ENCODE data around the gene STARD10.

STARD10 gene

DNA sequence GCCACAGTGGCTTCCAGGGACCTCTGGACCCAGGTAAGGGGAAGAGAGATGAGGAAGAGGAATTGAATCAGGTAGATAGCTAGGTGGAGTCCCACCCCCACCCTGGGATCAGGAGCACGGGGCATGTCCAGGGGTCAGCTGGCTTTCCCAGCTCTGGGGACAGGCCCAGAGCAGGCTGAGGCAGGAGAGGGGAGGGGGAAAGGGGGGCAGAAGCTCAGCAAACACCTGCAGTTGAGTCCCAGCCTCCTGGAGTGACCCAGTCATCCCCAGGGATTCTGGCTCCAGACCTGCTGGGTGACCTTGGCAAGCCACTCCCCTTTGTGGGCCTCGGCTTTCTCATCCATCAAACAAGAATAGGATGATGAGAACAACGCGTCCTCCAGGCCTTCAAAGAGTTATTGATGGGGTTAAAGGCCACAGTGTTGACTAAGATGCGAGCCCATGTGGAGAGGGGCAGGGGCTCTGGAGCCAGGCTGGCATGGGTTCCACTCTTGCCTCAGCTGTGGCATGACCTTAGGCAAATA is 16.0 kb downstream of the STARD10 start:
- no peak overlapping the region for H3K4me3 ChIP-seq (ENCODE audit: low read depth, low read length)
- H3K36me3 ChIP-seq (ENCODE audit: control insufficient read depth, insufficient read depth, low read length): no peaks in the 10 kb centered on the region
- H3K9ac ChIP-seq (ENCODE audit: low read length): no peak overlapping the region
- peaks cover 7% of the 10 kb centered on the region for H3K27me3 ChIP-seq (ENCODE audit: control insufficient read depth, insufficient read depth, low read length)
- no peak overlapping the region for H3K27ac ChIP-seq (ENCODE audit: low read depth, low read length)
- H3K9me3 ChIP-seq (ENCODE audit: control insufficient read depth, insufficient read depth, low read depth, low read length): no peaks in the 10 kb centered on the region
- peaks cover 25% of the 10 kb centered on the region for H3K4me1 ChIP-seq (ENCODE audit: control insufficient read depth, insufficient read depth, low read length)

- H3K36me3 ChIP-seq (ENCODE audit: control insufficient read depth, insufficient read depth, low read length): no peaks in the 10 kb centered on the region
- peaks cover 7% of the 10 kb centered on the region for H3K27me3 ChIP-seq (ENCODE audit: control insufficient read depth, insufficient read depth, low read length)
- no peak overlapping the region for H3K9ac ChIP-seq (ENCODE audit: low read length)
Measured at GRCh38 chr11:72776844-72777754, 16.7 kb downstream of the STARD10 start.

GRCh38 chr11:72776117-72776843 is 17.6 kb downstream of the STARD10 start:
- H3K4me1 ChIP-seq (ENCODE audit: control insufficient read depth, insufficient read depth, low read length): peaks cover 20% of the 10 kb centered on the region; the same call in 1 of the 2 replicates
- H3K27me3 ChIP-seq (ENCODE audit: control insufficient read depth, insufficient read depth, low read length): peaks cover 7% of the 10 kb centered on the region
- H3K9ac ChIP-seq (ENCODE audit: low read length): no peak overlapping the region
- H3K9me3 ChIP-seq (ENCODE audit: control insufficient read depth, insufficient read depth, low read depth, low read length): no peaks in the 10 kb centered on the region
- no peaks in the 10 kb centered on the region for H3K36me3 ChIP-seq (ENCODE audit: control insufficient read depth, insufficient read depth, low read length)
- H3K27ac ChIP-seq (ENCODE audit: low read depth, low read length): no peak overlapping the region
- H3K4me3 ChIP-seq (ENCODE audit: low read depth, low read length): no peak overlapping the region

More at GRCh38 chr11:72776844-72777754, 16.7 kb downstream of the STARD10 start:
- Histone ChIP-seq H3K27ac (ENCODE audit: low read depth, low read length) (no peak overlapping the region), H3K4me3 (ENCODE audit: low read depth, low read length) (no peak overlapping the region), H3K9me3 (ENCODE audit: control insufficient read depth, insufficient read depth, low read depth, low read length) (no peaks in the 10 kb centered on the region), H3K4me1 (ENCODE audit: control insufficient read depth, insufficient read depth, low read length) (peaks cover 18% of the 10 kb centered on the region)

- Histone ChIP-seq H3K4me3 (ENCODE audit: low read depth, low read length) (no peak overlapping the region), H3K27me3 (ENCODE audit: control insufficient read depth, insufficient read depth, low read length) (peaks cover under 1% of the 10 kb centered on the region; the same call in 1 of the 2 replicates), H3K4me1 (ENCODE audit: control insufficient read depth, insufficient read depth, low read length) (peaks cover 16% of the 10 kb centered on the region; the same call in 1 of the 2 replicates), H3K9me3 (ENCODE audit: control insufficient read depth, insufficient read depth, low read depth, low read length) (no peaks in the 10 kb centered on the region), H3K36me3 (ENCODE audit: control insufficient read depth, insufficient read depth, low read length) (no peaks in the 10 kb centered on the region), H3K9ac (ENCODE audit: low read length) (no peak overlapping the region), H3K27ac (ENCODE audit: low read depth, low read length) (no peak overlapping the region)
Measured at GRCh38 chr11:72775288-72776110, 18.3 kb downstream of the STARD10 start.

DNA sequence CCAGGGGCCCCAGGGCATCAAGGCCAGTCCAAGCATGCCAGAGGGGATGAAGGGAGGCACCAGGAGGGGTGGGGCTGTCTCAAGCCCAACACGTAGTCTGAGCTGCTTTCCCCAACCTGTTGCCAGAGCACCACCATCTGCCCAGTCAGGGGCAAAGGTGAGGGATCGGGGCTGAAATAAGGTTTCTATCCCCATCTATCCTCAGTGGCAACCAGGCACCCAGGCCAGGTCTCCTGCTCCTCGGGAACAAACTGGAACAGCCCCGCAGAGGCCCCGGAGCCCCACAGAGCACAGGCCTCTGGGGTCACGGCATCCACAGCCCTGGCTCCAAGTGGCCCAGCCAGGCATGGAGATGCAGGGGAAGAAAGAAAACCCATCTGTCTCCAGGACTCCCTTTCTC is 19.3 kb downstream of the STARD10 start:
- Histone ChIP-seq H3K4me3 (ENCODE audit: low read depth, low read length) (no peak overlapping the region), H3K9me3 (ENCODE audit: control insufficient read depth, insufficient read depth, low read depth, low read length) (no peaks in the 10 kb centered on the region), H3K27me3 (ENCODE audit: control insufficient read depth, insufficient read depth, low read length) (no peaks in the 10 kb centered on the region), H3K36me3 (ENCODE audit: control insufficient read depth, insufficient read depth, low read length) (no peaks in the 10 kb centered on the region), H3K4me1 (ENCODE audit: control insufficient read depth, insufficient read depth, low read length) (peaks cover 9% of the 10 kb centered on the region; the same call in 1 of the 2 replicates), H3K9ac (ENCODE audit: low read length) (no peak overlapping the region), H3K27ac (ENCODE audit: low read depth, low read length) (no peak overlapping the region)

GRCh38 chr11:72773696-72774095 is 20.2 kb downstream of the STARD10 start:
- no peaks in the 10 kb centered on the region for H3K27me3 ChIP-seq (ENCODE audit: control insufficient read depth, insufficient read depth, low read length)
- H3K36me3 ChIP-seq (ENCODE audit: control insufficient read depth, insufficient read depth, low read length): no peaks in the 10 kb centered on the region
- H3K4me3 ChIP-seq (ENCODE audit: low read depth, low read length): no peak overlapping the region
- H3K9ac ChIP-seq (ENCODE audit: low read length): no peak overlapping the region
- no peaks in the 10 kb centered on the region for H3K9me3 ChIP-seq (ENCODE audit: control insufficient read depth, insufficient read depth, low read depth, low read length)
- H3K4me1 ChIP-seq (ENCODE audit: control insufficient read depth, insufficient read depth, low read length): peaks cover 11% of the 10 kb centered on the region
- no peak overlapping the region for H3K27ac ChIP-seq (ENCODE audit: low read depth, low read length)

DNA sequence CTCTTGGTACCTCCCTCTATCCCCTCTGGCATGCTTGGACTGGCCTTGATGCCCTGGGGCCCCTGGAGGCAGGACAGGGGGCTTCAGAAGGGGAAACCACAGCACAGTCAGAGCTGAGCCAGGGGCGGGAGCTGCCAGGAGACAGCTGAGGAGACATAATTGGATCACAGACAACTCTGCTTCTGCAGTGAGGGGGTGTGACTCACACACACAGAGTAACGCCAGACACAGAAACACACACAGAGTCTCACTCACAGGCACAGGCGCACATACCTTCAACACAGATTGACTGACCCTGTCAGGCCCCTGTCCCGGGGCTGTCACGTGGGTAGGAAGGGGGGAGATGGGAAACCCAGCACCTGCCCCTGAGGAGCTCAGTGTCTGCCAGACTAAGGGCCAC is 20.6 kb downstream of the STARD10 start:
- H3K36me3 ChIP-seq (ENCODE audit: control insufficient read depth, insufficient read depth, low read length): no peaks in the 10 kb centered on the region

GRCh38 chr11:72772059-72772458 is 21.8 kb downstream of the STARD10 start:
- no peaks in the 10 kb centered on the region for H3K27me3 ChIP-seq (ENCODE audit: control insufficient read depth, insufficient read depth, low read length)
- H3K27ac ChIP-seq (ENCODE audit: low read depth, low read length): no peak overlapping the region
- peaks cover 17% of the 10 kb centered on the region for H3K4me1 ChIP-seq (ENCODE audit: control insufficient read depth, insufficient read depth, low read length)
- no peak overlapping the region for H3K9ac ChIP-seq (ENCODE audit: low read length)
- no peak overlapping the region for H3K4me3 ChIP-seq (ENCODE audit: low read depth, low read length)
- H3K9me3 ChIP-seq (ENCODE audit: control insufficient read depth, insufficient read depth, low read depth, low read length): no peaks in the 10 kb centered on the region
- H3K36me3 ChIP-seq (ENCODE audit: control insufficient read depth, insufficient read depth, low read length): no peaks in the 10 kb centered on the region

More for the DNA sequence above, 20.6 kb downstream of the STARD10 start:
- Histone ChIP-seq H3K9ac (ENCODE audit: low read length) (no peak overlapping the region), H3K27me3 (ENCODE audit: control insufficient read depth, insufficient read depth, low read length) (no peaks in the 10 kb centered on the region), H3K4me1 (ENCODE audit: control insufficient read depth, insufficient read depth, low read length) (peaks cover 16% of the 10 kb centered on the region), H3K9me3 (ENCODE audit: control insufficient read depth, insufficient read depth, low read depth, low read length) (no peaks in the 10 kb centered on the region), H3K4me3 (ENCODE audit: low read depth, low read length) (no peak overlapping the region), H3K27ac (ENCODE audit: low read depth, low read length) (no peak overlapping the region)

GRCh38 chr11:72771507-72771906 is 22.3 kb downstream of the STARD10 start:
- Histone ChIP-seq H3K27ac (ENCODE audit: low read depth, low read length) (no peak overlapping the region), H3K9ac (ENCODE audit: low read length) (no peak overlapping the region), H3K36me3 (ENCODE audit: control insufficient read depth, insufficient read depth, low read length) (no peaks in the 10 kb centered on the region), H3K4me1 (ENCODE audit: control insufficient read depth, insufficient read depth, low read length) (peaks cover 14% of the 10 kb centered on the region), H3K9me3 (ENCODE audit: control insufficient read depth, insufficient read depth, low read depth, low read length) (no peaks in the 10 kb centered on the region), H3K4me3 (ENCODE audit: low read depth, low read length) (no peak overlapping the region), H3K27me3 (ENCODE audit: control insufficient read depth, insufficient read depth, low read length) (no peaks in the 10 kb centered on the region)

DNA sequence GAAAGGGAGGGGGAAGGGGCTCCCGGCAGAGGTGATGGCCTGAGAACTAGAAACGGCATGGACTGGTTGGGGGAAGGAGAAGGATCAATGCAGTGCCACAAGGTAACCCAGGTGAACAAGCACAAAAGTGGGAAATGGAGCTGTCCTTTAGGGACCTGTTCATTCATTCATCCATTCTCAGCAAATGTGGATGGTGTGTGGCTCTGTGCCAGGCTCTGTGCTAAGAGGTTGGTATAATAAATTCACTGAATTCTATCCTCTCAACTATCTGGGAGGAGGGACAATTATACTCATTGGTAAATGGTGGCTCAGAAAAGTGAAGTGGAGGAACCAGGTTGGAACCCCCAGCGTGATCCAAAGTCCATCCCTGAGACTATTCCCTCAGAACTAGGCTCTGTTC is 23.0 kb downstream of the STARD10 start:
- Histone ChIP-seq H3K27me3 (ENCODE audit: control insufficient read depth, insufficient read depth, low read length) (no peaks in the 10 kb centered on the region), H3K36me3 (ENCODE audit: control insufficient read depth, insufficient read depth, low read length) (no peaks in the 10 kb centered on the region), H3K27ac (ENCODE audit: low read depth, low read length) (no peak overlapping the region), H3K9me3 (ENCODE audit: control insufficient read depth, insufficient read depth, low read depth, low read length) (no peaks in the 10 kb centered on the region), H3K4me1 (ENCODE audit: control insufficient read depth, insufficient read depth, low read length) (peaks cover 14% of the 10 kb centered on the region), H3K9ac (ENCODE audit: low read length) (no peak overlapping the region), H3K4me3 (ENCODE audit: low read depth, low read length) (no peak overlapping the region)

Data from HUES6 (cell line).